ENCODE results near the gene ANXA7.

The ANXA7 gene

DNA sequence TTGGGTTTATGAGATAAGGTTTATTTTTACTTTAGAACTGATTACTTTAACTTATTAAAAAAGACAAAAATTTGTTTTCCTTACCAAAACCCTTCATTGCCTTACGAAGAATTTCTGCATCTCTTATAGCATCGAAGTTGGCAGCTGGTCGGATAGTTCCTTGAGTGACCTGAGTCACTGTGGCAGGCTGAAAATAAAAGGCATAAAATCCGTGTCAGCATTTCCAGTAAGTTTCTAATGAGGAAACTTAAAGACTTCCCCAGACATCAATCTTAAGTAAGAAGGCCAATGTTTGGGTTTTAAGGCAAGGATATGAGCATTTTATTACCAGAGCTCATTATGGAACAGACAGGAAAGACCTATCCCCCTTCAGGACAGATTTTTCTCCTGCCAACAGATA is 25.6 kb downstream of the ANXA7 start:
- H3K4me3 ChIP-seq (ENCODE audit: low read length): no peak overlapping the region
- TF ChIP-seq ZNF274 (IDR thresholded peaks at IDR 0.05; ENCODE audit: low read depth, low read length): no peak

DNA sequence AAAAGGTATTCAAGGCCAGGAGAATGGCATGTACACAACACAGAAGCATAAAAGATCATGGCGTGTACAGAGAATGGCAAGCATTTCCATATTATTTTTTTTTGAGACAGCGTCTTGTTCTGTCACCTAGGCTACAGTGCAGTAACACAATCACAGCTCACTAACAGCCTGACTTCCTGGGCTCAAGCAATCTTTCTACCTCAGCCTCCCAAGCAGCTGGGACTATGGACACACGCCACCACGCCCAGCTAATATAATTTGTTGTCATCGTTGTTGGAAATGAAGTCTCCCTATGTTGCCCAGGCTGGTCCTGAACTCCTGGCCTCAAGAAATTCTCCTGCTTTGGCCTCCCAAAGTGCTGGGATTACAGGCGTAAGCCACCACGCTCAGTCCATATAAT is 27.3 kb downstream of the ANXA7 start:
- H3K4me3 ChIP-seq (ENCODE audit: low read length): no peak overlapping the region
- no peak for TF ChIP-seq ZNF274 (IDR thresholded peaks at IDR 0.05; ENCODE audit: low read depth, low read length)

DNA sequence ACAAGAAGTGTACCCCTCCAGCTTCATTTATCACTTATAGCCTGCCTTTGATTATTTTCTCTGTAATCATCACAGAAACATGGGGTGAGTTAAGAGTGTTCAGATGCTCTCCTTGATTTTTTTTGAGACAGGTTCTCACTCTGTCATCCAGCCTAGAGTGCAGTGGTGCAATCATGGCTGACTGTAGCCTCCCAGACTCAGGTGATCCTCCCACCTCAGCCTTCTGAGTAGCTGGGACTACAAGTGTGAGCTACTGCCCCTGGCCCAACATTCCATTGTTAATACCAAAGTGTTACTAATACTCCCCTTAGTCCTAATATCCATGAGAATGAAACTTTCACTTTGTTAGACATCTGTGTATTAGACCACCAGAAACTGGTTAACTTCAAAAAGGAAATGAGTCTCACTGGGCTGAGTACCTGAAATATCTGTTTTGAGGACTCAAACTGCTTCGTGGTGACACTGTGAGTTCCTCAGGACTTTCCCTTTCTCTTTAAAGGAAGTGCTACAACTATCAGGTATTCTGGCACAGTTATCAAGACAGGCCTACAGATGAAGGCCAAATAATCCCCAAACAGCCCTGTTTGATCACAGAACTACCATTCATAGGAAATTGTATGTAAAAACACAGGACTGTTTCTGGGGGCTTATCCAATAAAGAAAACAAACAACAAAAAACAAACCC is 34.7 kb downstream of the ANXA7 start:
- no peak overlapping the region for H3K4me3 ChIP-seq (ENCODE audit: low read length)
- TF ChIP-seq ZNF274 (IDR thresholded peaks at IDR 0.05; ENCODE audit: low read depth, low read length): no peak

DNA sequence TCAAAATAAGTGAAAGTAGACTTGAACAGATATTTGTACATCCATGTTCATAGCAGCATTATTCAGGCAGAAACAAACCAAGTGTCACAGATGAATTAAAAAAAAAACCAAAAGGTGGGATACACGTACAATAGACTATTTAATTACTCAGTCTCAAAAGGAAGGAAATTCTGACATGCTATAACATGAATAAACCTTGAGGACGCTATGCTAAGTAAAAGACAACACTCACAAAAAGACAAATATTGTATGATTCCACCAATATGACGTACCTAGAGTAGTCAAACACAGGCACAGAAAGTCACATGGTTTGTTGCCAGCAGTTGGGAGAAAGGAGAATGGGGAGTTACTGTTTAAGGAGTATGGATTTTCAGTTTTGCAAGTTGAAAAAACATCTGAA is 37.2 kb downstream of the ANXA7 start:
- H3K4me3 ChIP-seq (ENCODE audit: low read length): no peak overlapping the region
- no peak for TF ChIP-seq ZNF274 (IDR thresholded peaks at IDR 0.05; ENCODE audit: low read depth, low read length)

DNA sequence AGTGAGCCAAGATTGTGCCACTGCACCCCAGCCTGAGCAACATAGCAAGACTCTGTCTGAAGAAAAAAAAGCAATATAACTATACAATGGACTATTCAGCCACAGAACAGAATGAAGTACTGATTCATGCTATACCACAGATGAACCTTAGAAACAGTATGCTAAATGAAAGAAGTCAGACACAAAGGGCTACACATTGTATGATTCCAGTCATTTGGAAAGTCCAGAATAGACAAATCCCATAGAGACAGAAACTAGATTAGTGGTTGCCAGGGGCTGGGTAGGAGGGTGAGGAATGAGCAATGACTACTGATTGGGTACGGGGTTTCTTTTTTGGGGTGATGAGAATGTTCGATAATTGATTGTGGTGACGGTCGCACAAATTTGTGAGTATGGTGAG is 45.6 kb downstream of the ANXA7 start:
- TF ChIP-seq ZNF274 (IDR thresholded peaks at IDR 0.05; ENCODE audit: low read depth, low read length): no peak
- no peak overlapping the region for H3K4me3 ChIP-seq (ENCODE audit: low read length)

DNA sequence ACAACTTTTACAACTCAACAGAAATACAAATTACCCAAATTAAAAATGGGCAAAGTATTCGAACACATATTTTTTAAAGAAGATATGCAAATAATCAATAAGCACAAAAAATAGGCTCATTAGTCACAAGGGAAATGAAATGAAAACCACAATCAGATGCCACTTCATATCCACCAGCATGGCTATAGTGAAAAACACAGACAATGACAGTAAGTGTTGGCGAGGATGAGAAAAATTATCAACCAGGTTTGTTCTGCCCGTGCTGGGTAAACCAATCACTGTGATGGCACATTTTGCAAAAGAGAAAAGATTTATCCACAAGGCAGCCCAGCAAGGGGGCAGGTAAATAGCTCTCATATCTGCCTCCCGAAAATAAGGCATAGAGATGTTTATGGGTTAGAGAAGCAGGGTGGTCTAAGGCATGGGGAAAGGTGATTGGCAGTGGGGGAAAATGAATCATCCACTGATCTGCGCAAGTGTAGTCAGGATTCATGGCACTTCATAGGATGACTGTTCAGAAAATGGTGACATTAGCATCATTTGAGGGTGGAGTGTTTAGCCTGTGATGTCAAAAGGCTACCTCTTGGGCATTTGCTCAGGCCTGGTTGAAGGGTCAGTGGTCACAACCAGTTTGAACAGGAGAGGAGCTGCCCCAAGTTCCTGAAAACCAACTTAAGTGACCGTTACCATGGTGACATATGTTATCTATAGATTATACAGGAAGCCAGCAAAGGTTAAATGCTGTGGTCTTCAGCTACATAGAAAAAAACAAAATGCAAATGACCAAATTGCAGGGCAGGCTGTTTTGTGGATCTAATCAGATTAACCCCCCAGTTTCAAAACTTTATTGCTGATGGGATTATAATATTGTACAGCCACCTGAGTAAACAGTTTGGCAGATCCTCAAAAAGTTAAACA is 47.2 kb downstream of the ANXA7 start:
- no peak overlapping the region for H3K4me3 ChIP-seq (ENCODE audit: low read length)
- no peak for TF ChIP-seq ZNF274 (IDR thresholded peaks at IDR 0.05; ENCODE audit: low read depth, low read length)

DNA sequence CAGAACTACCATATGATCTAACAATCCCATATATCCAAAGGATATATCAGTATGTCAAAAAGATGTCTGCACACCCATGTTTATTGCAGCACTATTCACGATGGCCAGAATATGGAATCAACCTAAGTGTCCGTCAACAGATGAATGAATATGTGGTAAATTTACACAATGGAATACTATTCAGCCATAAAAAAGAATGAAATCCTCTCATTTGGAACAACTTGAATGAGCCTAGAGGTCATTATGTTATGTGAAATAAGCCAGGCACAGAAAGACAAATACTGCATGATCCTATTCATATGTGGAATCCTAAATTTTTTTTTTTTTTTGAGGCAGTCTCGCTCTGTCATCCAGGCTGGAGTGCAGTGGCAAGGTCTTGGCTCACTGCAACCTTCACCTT is 48.9 kb downstream of the ANXA7 start:
- no peak for TF ChIP-seq ZNF274 (IDR thresholded peaks at IDR 0.05; ENCODE audit: low read depth, low read length)
- no peak overlapping the region for H3K4me3 ChIP-seq (ENCODE audit: low read length)

DNA sequence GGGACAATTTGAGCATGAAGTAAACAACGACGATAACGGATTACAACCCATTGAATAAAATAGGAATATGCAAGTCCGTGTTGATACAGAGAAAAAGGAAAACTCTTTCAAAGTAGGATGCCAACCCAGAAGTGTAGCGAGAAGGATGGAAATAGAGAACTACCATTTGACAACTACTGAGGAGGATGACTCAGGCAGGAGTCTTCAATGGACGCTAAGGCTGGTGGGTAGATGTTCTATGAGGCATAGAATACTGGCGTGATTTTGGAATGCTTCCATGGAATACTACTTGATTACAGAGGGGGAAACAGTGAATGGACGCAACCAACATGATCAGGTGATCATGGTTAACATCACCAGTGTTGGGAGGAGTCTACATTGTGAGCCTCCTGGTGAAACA is 54.4 kb downstream of the ANXA7 start:
- no peak for TF ChIP-seq ZNF274 (IDR thresholded peaks at IDR 0.05; ENCODE audit: low read depth, low read length)
- H3K4me3 ChIP-seq (ENCODE audit: low read length): no peak overlapping the region

DNA sequence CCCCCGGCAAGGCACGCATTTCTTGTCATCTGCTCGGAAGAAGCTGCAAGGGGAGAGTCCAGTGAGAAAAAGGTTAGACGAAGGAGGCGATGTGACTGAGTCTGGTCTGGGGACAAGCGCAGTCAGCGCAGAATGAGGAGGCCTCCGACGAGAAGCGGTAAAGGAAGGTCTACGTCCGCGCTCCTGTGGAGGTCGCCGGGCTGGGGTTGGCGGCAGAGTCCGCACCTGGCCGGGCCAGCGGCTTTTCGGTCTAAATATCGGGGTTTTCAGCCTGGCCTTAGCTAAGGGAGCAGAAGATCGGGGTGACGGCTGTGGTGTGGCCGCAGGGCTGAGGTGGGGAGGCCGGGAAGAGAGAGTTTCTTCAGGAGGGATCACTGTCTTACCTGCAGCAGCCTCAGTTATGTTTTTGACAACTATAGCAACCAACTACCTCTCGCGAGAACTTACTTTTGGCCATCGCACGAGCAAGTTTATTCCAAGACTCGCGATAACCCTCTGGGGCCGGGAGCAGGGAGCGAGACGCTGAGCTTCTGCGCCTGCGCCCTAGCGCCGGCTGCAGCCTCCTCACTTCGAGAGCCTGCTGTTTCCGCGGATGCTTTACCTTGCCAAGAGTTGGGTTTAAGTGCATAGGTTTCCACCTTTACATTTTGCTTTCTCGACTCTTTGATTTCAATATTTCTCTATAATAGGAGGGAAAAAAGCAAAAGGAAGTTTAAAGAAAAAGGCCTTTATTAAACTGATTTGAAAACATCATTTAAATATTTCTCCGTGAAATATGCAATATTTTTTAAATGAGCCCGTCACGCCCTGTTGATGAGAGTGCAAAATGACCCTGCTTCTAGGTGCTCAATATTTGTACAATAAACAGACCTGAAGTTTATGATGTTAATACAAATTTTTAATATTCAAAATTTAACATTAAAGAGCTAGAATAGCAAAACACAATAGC is 55.3 kb downstream of the ANXA7 start, which contains the start of gene CFAP70:
Gene CFAP70 (minus strand): TSS at position 534 of the 949 bp plus-strand sequence. CDS start 4,068 bp downstream, outside the sequence.
- no peak for TF ChIP-seq ZNF274 (IDR thresholded peaks at IDR 0.05; ENCODE audit: low read depth, low read length)
- peak within 1 kb of the TSS; percentile 67 for H3K4me3 ChIP-seq (ENCODE audit: low read length)

DNA sequence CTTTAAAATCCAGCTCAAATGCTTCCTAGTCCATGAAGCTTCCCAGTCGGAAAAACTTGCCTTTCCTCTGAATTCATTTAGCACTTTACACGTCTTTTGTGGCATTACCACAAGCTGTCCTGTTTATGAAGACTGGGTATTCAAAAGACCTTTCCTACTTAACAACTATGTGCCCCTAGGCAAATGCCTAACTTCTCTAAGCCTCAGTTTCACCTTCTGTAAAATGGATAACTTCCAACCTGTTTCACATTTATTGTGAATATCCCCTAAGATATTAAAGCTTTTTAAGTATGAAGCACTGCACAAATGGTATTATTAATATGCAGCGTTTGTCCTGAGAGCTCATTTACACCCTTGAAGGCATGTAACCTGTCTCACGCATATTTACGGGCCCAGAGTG is 56.0 kb downstream of the ANXA7 start:
- peak overlapping the region; percentile 67 for H3K4me3 ChIP-seq (ENCODE audit: low read length)

DNA sequence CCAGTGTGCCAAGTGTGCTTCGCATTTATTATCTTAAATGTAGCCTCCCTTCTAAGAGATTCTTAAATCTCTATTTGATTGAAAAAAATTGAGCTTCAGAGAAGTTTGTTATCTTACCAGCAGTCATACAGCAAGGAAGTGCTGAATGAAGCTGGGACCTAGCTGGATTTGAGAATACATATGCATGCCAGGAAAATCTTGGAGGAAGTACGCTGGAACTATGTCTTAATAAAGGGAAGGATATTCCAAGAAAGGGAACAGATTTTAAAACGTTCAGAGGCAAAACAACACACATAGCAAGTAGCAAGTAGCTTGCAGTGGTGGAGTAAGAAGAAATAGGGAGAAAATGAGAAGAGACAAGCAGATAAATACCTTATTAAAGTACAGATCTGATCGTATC is 56.7 kb downstream of the ANXA7 start:
- no peak overlapping the region for H3K4me3 ChIP-seq (ENCODE audit: low read length)
- no peak for TF ChIP-seq ZNF274 (IDR thresholded peaks at IDR 0.05; ENCODE audit: low read depth, low read length)

More for the DNA sequence above, 56.0 kb downstream of the ANXA7 start:
- TF ChIP-seq ZNF274 (IDR thresholded peaks at IDR 0.05; ENCODE audit: low read depth, low read length): no peak

DNA sequence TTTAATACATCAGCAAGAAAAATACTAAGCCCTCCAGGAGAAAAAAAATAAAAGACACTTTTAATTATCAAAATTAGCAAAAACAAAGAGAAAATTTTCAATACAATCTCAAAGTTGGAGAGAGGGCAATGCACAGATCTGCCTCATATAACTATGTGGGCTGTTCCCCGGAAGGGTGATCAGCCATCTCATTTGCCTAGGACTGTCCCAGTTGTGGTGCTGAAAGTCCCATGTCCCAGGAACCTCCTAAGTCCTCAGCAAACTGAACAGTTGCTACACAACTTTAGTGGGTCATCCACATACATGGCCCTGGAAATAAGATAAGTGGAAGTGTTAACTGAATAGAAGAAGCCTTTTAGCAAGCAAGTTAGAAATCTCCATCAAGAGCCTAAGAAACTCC is 69.6 kb downstream of the ANXA7 start:
- H3K4me3 ChIP-seq (ENCODE audit: low read length): no peak overlapping the region
- no peak for TF ChIP-seq ZNF274 (IDR thresholded peaks at IDR 0.05; ENCODE audit: low read depth, low read length)

DNA sequence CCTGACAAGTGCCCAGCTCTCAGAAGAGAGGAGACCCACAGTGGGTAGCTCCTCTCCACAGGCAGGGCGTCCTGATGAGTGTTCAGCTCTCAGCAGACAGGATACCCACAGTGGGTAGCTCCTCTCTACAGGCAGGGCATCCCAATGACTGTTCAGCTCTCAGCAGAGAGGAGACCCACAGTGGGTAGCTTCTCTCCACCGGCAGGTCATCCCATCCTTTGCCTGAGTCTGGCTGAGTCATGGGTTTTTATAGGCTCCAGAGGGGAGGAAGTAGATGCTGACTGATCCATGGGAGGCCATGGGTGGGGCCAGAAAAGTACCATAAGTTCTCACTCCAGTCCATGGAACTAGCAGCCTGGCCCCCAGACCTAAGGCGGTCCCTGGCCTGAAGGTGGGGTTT is 73.7 kb downstream of the ANXA7 start:
- TF ChIP-seq ZNF274 (IDR thresholded peaks at IDR 0.05; ENCODE audit: low read depth, low read length): no peak
- no peak overlapping the region for H3K4me3 ChIP-seq (ENCODE audit: low read length)

DNA sequence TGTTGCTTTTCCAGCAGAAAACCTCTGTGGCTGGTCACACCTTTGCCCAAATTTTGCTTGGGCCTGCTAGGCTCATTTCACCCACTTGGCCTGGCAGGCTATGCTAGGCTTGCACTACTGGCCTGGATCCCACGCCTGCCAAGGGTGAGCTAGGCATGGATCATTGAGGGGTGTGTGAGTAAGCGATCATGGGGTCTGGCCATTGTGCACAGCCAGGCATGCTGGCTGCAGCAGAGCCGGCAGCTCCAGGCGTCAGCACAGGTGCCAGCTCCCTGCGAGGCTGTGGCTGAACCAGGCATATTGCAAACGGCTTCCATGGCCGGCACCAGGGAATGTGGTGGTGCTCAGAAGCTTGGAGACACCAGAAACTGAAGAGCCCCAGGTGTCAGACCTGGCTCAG is 74.4 kb downstream of the ANXA7 start:
- TF ChIP-seq ZNF274 (IDR thresholded peaks at IDR 0.05; ENCODE audit: low read depth, low read length): no peak

More for the DNA sequence above, 74.4 kb downstream of the ANXA7 start:
- no peak overlapping the region for H3K4me3 ChIP-seq (ENCODE audit: low read length)
